A549 (cell line): Measurements from ENCODE around the gene ZSWIM7. TPM values are rescaled to one million over a fixed set of nuclear protein-coding genes. Genes with fewer than 3 reads are reported as not detected.

Experiments
- ATAC-seq, 2 experiments: fragments of 200-7000 bp in 1 of 2; fragments of >200 bp in 1 of 2; cut with Nextera tagmentation in 1 of 2; cut with Tn5 transposase in 1 of 2; 3 replicates each; pipeline versions ENCODE4 v1.8.0 to v1.9.1; 2018 to 2020; ENCODE audit warnings: mild to moderate bottlenecking in 1 of 2, moderate library complexity in 1 of 2
- CTCF ChIA-PET: fragments of 300-600 bp; sonication (Branson Sonifier 250); formaldehyde crosslinking; extraction: SDS; loops from one replicate; lab custom pipeline; 2021; ENCODE audit warnings: antibody characterized with exemption, inconsistent platforms; lab: Yijun Ruan, JAX
- POLR2A ChIA-PET: fragments of 350-600 bp; formaldehyde crosslinking; extraction: SDS; loops from one replicate; lab custom pipeline; 2021; ENCODE audit warnings: antibody characterized with exemption, inconsistent platforms; lab: Yijun Ruan, JAX
- DNase-seq, 2 experiments: peaks; one replicate each; pipeline versions ENCODE4 v3.0.0 to v3.0.0-alpha.2; 2011 to 2016; ENCODE audit warnings: low read depth in 1 of 2, low spot score in 1 of 2
- FAIRE-seq: peaks from 2 replicates; lab custom pipeline; 2011; peaks lifted over from hg19 to GRCh38; lab: Jason Lieb, UNC
- H3K27ac ChIP-seq, 2 experiments: fragments of >200 bp; sonication (Bioruptor Twin); formaldehyde crosslinking; 3 replicates each; pipeline ENCODE4 v1.5.1; 2016 to 2017
- H3K4me1 ChIP-seq: fragments of >200 bp; sonication (Bioruptor Twin); formaldehyde crosslinking; 3 replicates; pipeline ENCODE4 v1.6.1; 2016
- H3K4me2 ChIP-seq: fragments of >200 bp; sonication (Bioruptor Twin); formaldehyde crosslinking; 3 replicates; pipeline ENCODE4 v1.6.1; 2016
- H3K4me3 ChIP-seq: fragments of >200 bp; sonication (Bioruptor Twin); formaldehyde crosslinking; 3 replicates; pipeline ENCODE4 v1.5.1; 2016
- H3K9me3 ChIP-seq: fragments of >200 bp; sonication (Bioruptor Twin); formaldehyde crosslinking; 3 replicates; pipeline ENCODE4 v1.6.1; 2016
- CBX8 ChIP-seq: fragments of 200-600 bp; sonication (generic); IDR thresholded peaks from 2 replicates; pipeline ENCODE4 v1.6.1; 2016
- CHD2 ChIP-seq: fragments of 150-350 bp; IDR thresholded peaks from 2 replicates; pipeline ENCODE4 v1.6.1; 2014; ENCODE audit warnings: low read length; ENCODE audit not compliant: partially characterized antibody
- FOXS1 ChIP-seq: fragments of 250-450 bp; sonication (Bioruptor Pico); IDR thresholded peaks from 2 replicates; pipeline ENCODE4 v1.5.0; 2020; ENCODE audit warnings: mild to moderate bottlenecking, moderate library complexity
- NPAS2 ChIP-seq: fragments of 250-450 bp; sonication (Bioruptor Pico); IDR thresholded peaks from 2 replicates; pipeline ENCODE4 v1.8.0; 2022; ENCODE audit warnings: mild to moderate bottlenecking, moderate library complexity, borderline replicate concordance
- PHF8 ChIP-seq: fragments of 200-600 bp; sonication (generic); IDR thresholded peaks from 2 replicates; pipeline ENCODE4 v1.6.1; 2016; ENCODE audit warnings: low read depth, mild to moderate bottlenecking, antibody characterized with exemption, moderate library complexity, borderline replicate concordance
- USF2 ChIP-seq: fragments of 450-650 bp; IDR thresholded peaks from 2 replicates; pipeline ENCODE4 v1.6.1; 2014; ENCODE audit warnings: antibody characterized with exemption
- WGBS: methylation state at CpG from one replicate; pipeline ENCODE4 v1.1.6; 2017; ENCODE audit errors: missing lambda C conversion rate; 5-methylcytosine and 5-hydroxymethylcytosine counted together
- polyA plus RNA-seq, 4 experiments: library from polyadenylated mRNA; depleted of rRNA in 3 of 4; stranded (reverse); fragments of >200 nt; fragmentation: RNase III in 1 of 4; extraction: RNeasy Plus Mini Kit Qiagen cat#74134 plus additional on column Dnase treatment in 1 of 4; gene quantifications; 2 replicates in 3 of 4; 3 replicates in 1 of 4; pipeline ENCODE4 v1.2.3, GENCODE V29; 2011 to 2017
- TF ChIP-seq, protein P1 (sequence below): fragments of >200 bp; sonication (Bioruptor Twin); formaldehyde crosslinking; IDR thresholded peaks from 3 replicates; pipeline ENCODE4 v1.5.1; 2016
- TF ChIP-seq, protein P2 (sequence below): fragments of 200-600 bp; sonication (generic); IDR thresholded peaks from 2 replicates; pipeline ENCODE4 v1.6.1; 2016; ENCODE audit warnings: antibody characterized with exemption, mild to moderate bottlenecking, moderate library complexity

Gene ZSWIM7
- polyA plus RNA-seq, 2 of the 4 experiments (the other 2 are of a cell fraction): 60.0 to 65.5 TPM

DNA sequence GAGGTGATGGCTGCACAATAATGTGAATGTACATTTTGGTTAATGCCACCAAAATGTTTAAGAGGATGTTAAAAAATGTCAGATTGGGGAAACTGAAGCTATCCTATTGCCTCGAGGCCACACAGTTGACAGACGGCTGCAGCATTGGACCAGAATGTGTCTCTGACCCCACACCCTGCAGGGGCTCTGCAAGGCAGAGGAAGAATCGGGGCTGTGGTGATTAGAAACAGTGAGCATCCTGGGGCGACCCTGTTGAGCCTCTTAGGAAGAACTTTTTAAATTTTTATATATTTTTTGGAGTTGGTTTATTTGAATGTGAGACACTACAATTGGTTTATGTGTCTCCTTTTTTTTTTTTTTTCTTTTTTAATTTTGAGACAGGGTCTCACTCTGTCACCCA is 69.6 kb downstream of the ZSWIM7 start (continued):
- TF ChIP-seq, protein P1, sequence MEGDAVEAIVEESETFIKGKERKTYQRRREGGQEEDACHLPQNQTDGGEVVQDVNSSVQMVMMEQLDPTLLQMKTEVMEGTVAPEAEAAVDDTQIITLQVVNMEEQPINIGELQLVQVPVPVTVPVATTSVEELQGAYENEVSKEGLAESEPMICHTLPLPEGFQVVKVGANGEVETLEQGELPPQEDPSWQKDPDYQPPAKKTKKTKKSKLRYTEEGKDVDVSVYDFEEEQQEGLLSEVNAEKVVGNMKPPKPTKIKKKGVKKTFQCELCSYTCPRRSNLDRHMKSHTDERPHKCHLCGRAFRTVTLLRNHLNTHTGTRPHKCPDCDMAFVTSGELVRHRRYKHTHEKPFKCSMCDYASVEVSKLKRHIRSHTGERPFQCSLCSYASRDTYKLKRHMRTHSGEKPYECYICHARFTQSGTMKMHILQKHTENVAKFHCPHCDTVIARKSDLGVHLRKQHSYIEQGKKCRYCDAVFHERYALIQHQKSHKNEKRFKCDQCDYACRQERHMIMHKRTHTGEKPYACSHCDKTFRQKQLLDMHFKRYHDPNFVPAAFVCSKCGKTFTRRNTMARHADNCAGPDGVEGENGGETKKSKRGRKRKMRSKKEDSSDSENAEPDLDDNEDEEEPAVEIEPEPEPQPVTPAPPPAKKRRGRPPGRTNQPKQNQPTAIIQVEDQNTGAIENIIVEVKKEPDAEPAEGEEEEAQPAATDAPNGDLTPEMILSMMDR: no peak
- TF ChIP-seq USF2 (no peak), PHF8 (no peak)
- TF ChIP-seq, all 56 proteins: peak for 0

- Histone ChIP-seq H3K4me3 (no peak overlapping the region), H3K4me1 (no peaks in the 10 kb centered on the region), H3K27ac (0 out of 6 replicates have a peak overlapping the region, but pooled peaks of 1 of the 2 experiments have one; percentile 12), H3K9me3 (no peaks in the 10 kb centered on the region), H3K4me2 (no peak overlapping the region)
- ChIA-PET CTCF (interaction anchor here (4.7 kb wide), 1 partner anchor 15 kb away, joined by 35 read pairs; the partner anchor contains the start of gene ADORA2B), POLR2A (no interaction called here)
- ATAC-seq (0 out of 6 replicates have a peak, but pooled peaks of 1 of the 2 experiments have one; percentile 31), DNase-seq (no peak), FAIRE-seq (no peak)
- TF ChIP-seq CHD2: no peak
- no peak for TF ChIP-seq NPAS2 (CRISPR knock-in tag)
- no peak for TF ChIP-seq CBX8
- TF ChIP-seq FOXS1 (CRISPR knock-in tag): no peak
- TF ChIP-seq, protein P2, sequence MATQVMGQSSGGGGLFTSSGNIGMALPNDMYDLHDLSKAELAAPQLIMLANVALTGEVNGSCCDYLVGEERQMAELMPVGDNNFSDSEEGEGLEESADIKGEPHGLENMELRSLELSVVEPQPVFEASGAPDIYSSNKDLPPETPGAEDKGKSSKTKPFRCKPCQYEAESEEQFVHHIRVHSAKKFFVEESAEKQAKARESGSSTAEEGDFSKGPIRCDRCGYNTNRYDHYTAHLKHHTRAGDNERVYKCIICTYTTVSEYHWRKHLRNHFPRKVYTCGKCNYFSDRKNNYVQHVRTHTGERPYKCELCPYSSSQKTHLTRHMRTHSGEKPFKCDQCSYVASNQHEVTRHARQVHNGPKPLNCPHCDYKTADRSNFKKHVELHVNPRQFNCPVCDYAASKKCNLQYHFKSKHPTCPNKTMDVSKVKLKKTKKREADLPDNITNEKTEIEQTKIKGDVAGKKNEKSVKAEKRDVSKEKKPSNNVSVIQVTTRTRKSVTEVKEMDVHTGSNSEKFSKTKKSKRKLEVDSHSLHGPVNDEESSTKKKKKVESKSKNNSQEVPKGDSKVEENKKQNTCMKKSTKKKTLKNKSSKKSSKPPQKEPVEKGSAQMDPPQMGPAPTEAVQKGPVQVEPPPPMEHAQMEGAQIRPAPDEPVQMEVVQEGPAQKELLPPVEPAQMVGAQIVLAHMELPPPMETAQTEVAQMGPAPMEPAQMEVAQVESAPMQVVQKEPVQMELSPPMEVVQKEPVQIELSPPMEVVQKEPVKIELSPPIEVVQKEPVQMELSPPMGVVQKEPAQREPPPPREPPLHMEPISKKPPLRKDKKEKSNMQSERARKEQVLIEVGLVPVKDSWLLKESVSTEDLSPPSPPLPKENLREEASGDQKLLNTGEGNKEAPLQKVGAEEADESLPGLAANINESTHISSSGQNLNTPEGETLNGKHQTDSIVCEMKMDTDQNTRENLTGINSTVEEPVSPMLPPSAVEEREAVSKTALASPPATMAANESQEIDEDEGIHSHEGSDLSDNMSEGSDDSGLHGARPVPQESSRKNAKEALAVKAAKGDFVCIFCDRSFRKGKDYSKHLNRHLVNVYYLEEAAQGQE: no peak
- TF ChIP-seq, protein P1: no peak
- WGBS: 83% methylated on average over 9 of the region's 9 CpGs
These were observed 71.2 kb downstream of the ZSWIM7 start for GRCh38 chr17:15928286-15928785.

Other genes starting within 250 kb of the ZSWIM7 start
- gene ADORA2B, start 54.6 kb downstream of the ZSWIM7 start, polyA plus RNA-seq (2011; rRNA removed): 10.2 and 14.4 TPM in 2 replicates
- gene ADORA2B, start 54.6 kb downstream of the ZSWIM7 start, polyA plus RNA-seq (2017; fragmentation: RNase III; extraction: RNeasy Plus Mini Kit Qiagen cat#74134 plus additional on column Dnase treatment): 5.7 to 6.3 TPM (median 6.2 TPM) in 3 replicates
- 16.6 and 23.6 TPM in 2 replicates for gene TTC19, start 120 bp upstream of the ZSWIM7 start, polyA plus RNA-seq (2011; rRNA removed)
- gene TTC19, start 120 bp upstream of the ZSWIM7 start, polyA plus RNA-seq (2017; fragmentation: RNase III; extraction: RNeasy Plus Mini Kit Qiagen cat#74134 plus additional on column Dnase treatment): 30.3 to 33.7 TPM (median 31.3 TPM) in 3 replicates
- 190 and 194 TPM in 2 replicates for gene NCOR1, start 215.8 kb upstream of the ZSWIM7 start, polyA plus RNA-seq (2011; rRNA removed)
- 60.8 to 65.5 TPM (median 65.5 TPM) in 3 replicates for gene NCOR1, start 215.8 kb upstream of the ZSWIM7 start, polyA plus RNA-seq (2017; fragmentation: RNase III; extraction: RNeasy Plus Mini Kit Qiagen cat#74134 plus additional on column Dnase treatment)
- 34.1 and 35.1 TPM in 2 replicates for gene PIGL, start 217.5 kb upstream of the ZSWIM7 start, polyA plus RNA-seq (2011; rRNA removed)
- gene PIGL, start 217.5 kb upstream of the ZSWIM7 start, polyA plus RNA-seq (2017; fragmentation: RNase III; extraction: RNeasy Plus Mini Kit Qiagen cat#74134 plus additional on column Dnase treatment): 25.5 to 28.6 TPM (median 27.5 TPM) in 3 replicates